Thyroid gland (tissue), 4 donors: ENCODE measurements around the gene C6orf47.

ENCODE experiments used
- POLR2A ChIP-seq, 2 donors: fragments of 450-650 bp; IDR thresholded peaks; one replicate each; pipeline ENCODE4 v1.6.1; 2017; ENCODE audit warnings: antibody characterized with exemption in 2 of 2, mild to moderate bottlenecking in 2 of 2, moderate library complexity in 1 of 2
- TF ChIP-seq, protein P1 (sequence below), 6 experiments: fragments of 200-600 bp in 3 of 6; fragments of 450-650 bp in 3 of 6; sonication (generic) in 3 of 6; IDR thresholded peaks; one replicate each; pipeline ENCODE4 v1.5.1; 2016 to 2019; ENCODE audit warnings: antibody characterized with exemption in 6 of 6, mild to moderate bottlenecking in 2 of 6, inconsistent platforms in 1 of 6, moderate library complexity in 1 of 6

DNA sequence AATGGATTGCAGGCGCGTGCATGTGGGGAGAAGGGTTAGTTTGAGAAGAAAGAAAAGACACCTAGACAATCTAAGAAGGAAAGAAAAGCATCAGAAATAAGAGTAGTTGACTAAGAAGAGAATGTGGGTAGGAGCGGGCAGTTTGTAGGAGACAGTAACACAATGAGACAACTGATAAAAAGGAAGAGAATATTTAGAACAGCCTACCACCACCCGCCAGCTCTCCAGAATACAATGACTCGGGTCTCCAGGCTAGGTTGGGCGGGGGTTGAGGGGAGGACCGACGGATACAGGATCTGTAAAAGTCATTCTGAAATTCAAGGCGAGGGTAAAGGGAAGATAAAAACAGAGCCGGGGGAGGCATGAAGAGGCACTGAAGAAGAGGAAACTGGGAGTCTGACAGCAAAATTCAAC, 41.8 kb upstream of the C6orf47 start:
- TF ChIP-seq, protein P1, sequence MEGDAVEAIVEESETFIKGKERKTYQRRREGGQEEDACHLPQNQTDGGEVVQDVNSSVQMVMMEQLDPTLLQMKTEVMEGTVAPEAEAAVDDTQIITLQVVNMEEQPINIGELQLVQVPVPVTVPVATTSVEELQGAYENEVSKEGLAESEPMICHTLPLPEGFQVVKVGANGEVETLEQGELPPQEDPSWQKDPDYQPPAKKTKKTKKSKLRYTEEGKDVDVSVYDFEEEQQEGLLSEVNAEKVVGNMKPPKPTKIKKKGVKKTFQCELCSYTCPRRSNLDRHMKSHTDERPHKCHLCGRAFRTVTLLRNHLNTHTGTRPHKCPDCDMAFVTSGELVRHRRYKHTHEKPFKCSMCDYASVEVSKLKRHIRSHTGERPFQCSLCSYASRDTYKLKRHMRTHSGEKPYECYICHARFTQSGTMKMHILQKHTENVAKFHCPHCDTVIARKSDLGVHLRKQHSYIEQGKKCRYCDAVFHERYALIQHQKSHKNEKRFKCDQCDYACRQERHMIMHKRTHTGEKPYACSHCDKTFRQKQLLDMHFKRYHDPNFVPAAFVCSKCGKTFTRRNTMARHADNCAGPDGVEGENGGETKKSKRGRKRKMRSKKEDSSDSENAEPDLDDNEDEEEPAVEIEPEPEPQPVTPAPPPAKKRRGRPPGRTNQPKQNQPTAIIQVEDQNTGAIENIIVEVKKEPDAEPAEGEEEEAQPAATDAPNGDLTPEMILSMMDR (IDR thresholded peaks at IDR 0.05), result no peak
- TF ChIP-seq POLR2A (IDR thresholded peaks at IDR 0.05), result no peak
